BLaER1 (cell line): ENCODE measurements around the gene SLC37A1.
"Not testable (repeated sequence)": the region's sequence is repeated elsewhere in the genome, so short reads cannot be mapped to it uniquely, and the experiment has no call there.

Experiments
- H3K27ac ChIP-seq: shearing (Covaris generic); formaldehyde crosslinking; 2 replicates; pipeline ENCODE4 v1.8.1; 2022
- H3K27me3 ChIP-seq: shearing (Covaris generic); formaldehyde crosslinking; 2 replicates; pipeline ENCODE4 v1.8.1; 2022
- H3K36me3 ChIP-seq: shearing (Covaris generic); formaldehyde crosslinking; 2 replicates; pipeline ENCODE4 v1.8.1; 2022
- H3K4me1 ChIP-seq: shearing (Covaris generic); formaldehyde crosslinking; 2 replicates; pipeline ENCODE4 v1.8.1; 2022
- H3K4me2 ChIP-seq: shearing (Covaris generic); formaldehyde crosslinking; 2 replicates; pipeline ENCODE4 v1.8.1; 2022
- H3K4me3 ChIP-seq: shearing (Covaris generic); formaldehyde crosslinking; 2 replicates; pipeline ENCODE4 v1.8.1; 2022
- H3K9ac ChIP-seq: shearing (Covaris generic); formaldehyde crosslinking; 2 replicates; pipeline ENCODE4 v1.8.1; 2022
- H3K9me3 ChIP-seq: shearing (Covaris generic); formaldehyde crosslinking; 2 replicates; pipeline ENCODE4 v1.8.1; 2022
- H4K20me1 ChIP-seq: shearing (Covaris generic); formaldehyde crosslinking; 2 replicates; pipeline ENCODE4 v1.8.1; 2022
- Cebpa-rat ChIP-seq: shearing (Covaris generic); IDR thresholded peaks from 2 replicates; pipeline ENCODE4 v1.8.1; 2022

SLC37A1 gene

DNA sequence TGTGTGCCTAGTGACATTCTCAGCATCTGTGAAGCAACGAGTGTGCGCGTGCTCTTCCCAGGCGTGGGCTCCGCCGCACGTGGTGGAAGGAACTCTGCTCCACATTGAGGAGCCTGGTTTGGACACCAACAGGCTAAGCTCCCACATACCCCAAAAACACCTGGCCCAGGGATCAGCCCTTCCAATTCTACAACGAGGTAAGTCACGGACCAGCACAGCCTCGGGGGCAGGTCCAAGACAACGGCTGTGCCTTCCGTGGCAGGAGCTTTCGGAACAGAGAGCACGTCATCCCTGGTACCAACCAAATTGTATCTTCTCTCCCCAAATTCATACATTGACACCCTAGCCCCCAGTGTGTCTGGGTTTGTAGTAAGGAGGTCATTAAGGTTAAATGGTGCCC is 112.5 kb downstream of the SLC37A1 start:
- no peaks in the 10 kb centered on the region for H4K20me1 ChIP-seq
- H3K9me3 ChIP-seq: no peaks in the 10 kb centered on the region
- H3K4me2 ChIP-seq: peak overlapping the region; percentile 86
- H3K4me3 ChIP-seq: no peak overlapping the region
- peaks cover 6% of the 10 kb centered on the region; the same call in 1 of the 2 replicates for H3K27me3 ChIP-seq
- TF ChIP-seq Cebpa-rat: no peak
- H3K27ac ChIP-seq: no peak overlapping the region
- no peak overlapping the region for H3K9ac ChIP-seq
- no peaks in the 10 kb centered on the region for H3K36me3 ChIP-seq
- H3K4me1 ChIP-seq: peaks cover 31% of the 10 kb centered on the region

DNA sequence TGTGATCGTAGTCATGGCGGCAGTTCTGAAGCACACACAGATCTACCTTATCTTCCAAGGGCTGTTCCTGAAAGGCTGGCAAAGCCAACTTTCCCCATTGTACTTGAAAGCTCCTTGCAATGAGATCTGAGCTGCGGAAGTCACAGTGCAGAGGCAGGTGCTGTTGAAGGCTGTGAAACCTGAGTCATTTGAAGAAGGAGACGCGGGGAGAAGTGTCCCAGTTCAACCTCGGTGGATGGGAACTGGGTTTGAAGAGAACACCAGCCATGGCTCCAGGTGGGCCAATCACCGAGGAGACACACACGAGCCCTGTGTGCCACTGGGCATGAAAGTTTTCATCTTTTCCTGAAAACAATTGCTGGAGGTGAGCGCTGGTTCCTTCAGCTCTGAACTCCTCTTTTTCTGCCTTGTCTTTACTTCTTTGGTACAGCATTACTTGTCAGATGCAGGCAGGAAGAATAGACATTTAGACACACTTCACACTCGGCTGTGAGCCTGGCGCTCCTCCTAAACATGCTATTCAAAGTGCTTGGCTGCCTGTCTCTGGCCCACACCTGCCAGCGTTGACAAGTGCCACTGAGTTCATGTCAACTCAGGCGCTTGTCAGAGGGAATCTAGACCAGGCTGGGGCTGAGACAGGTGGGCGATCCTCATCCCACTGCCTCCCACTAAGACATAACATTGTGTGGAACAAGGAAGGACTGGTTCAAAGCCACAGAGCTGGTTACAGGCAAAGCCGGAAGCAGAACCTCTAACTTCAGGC is 114.1 kb downstream of the SLC37A1 start:
- Histone ChIP-seq H3K27me3 (peaks cover 6% of the 10 kb centered on the region; the same call in 1 of the 2 replicates), H3K4me3 (no peak overlapping the region), H3K9ac (no peak overlapping the region), H3K27ac (no peak overlapping the region), H3K4me1 (peaks cover 31% of the 10 kb centered on the region), H3K4me2 (no peak overlapping the region), H4K20me1 (no peaks in the 10 kb centered on the region), H3K36me3 (no peaks in the 10 kb centered on the region), H3K9me3 (no peaks in the 10 kb centered on the region)
- TF ChIP-seq Cebpa-rat: no peak

DNA sequence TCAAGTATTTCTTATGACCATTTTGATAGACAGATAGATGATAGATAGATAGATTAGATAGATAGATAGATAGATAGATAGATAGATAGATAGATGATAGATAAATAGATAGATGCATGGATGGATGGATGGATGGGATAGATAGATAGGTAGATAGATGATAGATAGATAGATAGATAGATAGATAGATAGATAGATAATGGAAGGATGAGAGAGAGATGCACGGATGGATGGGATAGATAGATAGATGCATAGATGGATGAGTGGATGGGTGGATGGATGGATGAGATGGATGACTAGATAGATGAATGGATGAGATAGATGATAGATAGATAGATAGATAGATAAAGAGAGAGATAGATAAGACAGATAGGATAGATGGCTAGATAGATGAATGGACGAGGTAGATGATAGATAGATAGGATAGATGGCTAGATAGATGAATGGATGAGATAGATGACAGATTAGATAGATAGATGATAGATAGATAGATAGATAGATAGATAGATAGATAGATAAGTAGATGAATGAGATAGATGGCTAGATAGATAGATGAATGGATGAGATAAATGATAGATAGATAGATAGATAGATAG is 114.9 kb downstream of the SLC37A1 start:
- H3K9me3 ChIP-seq, H3K4me2 ChIP-seq, H3K4me3 ChIP-seq, H3K27me3 ChIP-seq, H3K36me3 ChIP-seq, H3K9ac ChIP-seq, H4K20me1 ChIP-seq, H3K27ac ChIP-seq: not testable (repeated sequence)
- H3K4me1 ChIP-seq: peaks cover 27% of the 10 kb centered on the region

DNA sequence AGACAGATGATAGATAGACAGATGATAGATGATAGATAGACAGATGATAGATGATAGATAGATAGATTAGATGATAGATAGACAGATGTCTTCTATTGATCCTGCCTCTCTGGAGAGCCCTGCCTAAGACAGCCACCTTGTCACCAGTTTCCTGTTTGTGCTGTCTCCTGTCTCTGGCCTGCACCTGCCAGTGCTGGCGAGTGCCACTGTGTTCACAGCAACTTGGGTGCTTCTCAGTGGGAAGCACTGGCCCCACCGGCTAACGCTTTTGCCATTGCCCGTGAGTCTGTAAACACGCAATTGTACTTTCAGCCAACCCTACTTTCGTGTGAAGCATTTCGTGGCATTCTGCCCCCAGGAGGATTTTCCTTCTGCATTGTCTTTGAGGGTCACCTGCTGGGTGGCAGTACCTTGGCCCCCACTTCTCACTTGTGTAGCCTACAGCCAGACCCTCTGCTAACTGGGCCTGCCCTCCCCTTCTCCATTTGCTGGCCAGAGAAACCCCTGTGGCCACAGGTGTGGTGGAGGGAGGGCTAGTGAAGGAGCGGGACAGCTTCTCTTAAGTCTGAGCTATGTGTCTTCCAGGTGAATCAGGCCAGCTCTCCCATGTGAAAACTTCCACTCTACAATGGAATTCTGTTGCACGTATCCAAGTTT is 116.4 kb downstream of the SLC37A1 start:
- no peak for TF ChIP-seq Cebpa-rat
- peaks cover 6% of the 10 kb centered on the region; the same call in 1 of the 2 replicates for H3K27me3 ChIP-seq
- H3K4me1 ChIP-seq: peaks cover 12% of the 10 kb centered on the region
- H3K9ac ChIP-seq: no peak overlapping the region
- no peak overlapping the region for H3K27ac ChIP-seq
- H4K20me1 ChIP-seq: no peaks in the 10 kb centered on the region
- H3K36me3 ChIP-seq: no peaks in the 10 kb centered on the region
- H3K4me3 ChIP-seq: no peak overlapping the region
- no peaks in the 10 kb centered on the region for H3K9me3 ChIP-seq
- H3K4me2 ChIP-seq: no peak overlapping the region

DNA sequence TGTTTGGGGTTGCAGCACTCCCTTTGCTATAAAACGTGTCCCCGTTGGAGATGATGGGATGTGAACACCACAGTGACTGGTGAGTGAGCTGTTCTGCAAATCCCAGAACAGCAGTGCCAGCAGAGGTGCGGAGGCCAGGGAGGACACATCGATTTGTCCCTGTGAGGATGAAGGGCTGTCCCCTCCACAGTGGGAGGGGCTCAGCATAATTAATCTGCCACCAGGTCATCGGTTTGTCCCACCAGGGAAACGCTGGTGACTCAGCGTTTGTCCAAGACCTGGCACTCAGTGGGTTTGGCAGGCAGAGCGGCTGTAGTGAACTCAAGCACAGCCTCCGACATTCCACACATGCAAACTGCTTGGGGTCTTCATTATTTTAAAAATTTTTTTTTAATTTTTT is 117.0 kb downstream of the SLC37A1 start:
- H3K27ac ChIP-seq: no peak overlapping the region
- no peak overlapping the region for H3K4me2 ChIP-seq
- H4K20me1 ChIP-seq: no peaks in the 10 kb centered on the region
- no peaks in the 10 kb centered on the region for H3K9me3 ChIP-seq
- H3K9ac ChIP-seq: no peak overlapping the region
- no peak for TF ChIP-seq Cebpa-rat
- peaks cover 6% of the 10 kb centered on the region for H3K4me1 ChIP-seq
- H3K4me3 ChIP-seq: no peak overlapping the region
- no peaks in the 10 kb centered on the region for H3K36me3 ChIP-seq
- peaks cover 6% of the 10 kb centered on the region; the same call in 1 of the 2 replicates for H3K27me3 ChIP-seq
